ACC112 (cell line): ENCODE results near the gene ANKRD63.

Experiments used
- H2AFZ ChIP-seq: fragments of 200-600 bp; sonication (generic); one replicate; pipeline ENCODE4 v1.6.0; 2017; ENCODE audit warnings: antibody characterized with exemption, low read length; ENCODE audit not compliant: unreplicated experiment
- H3K27ac ChIP-seq: fragments of 200-600 bp; sonication (generic); 2 replicates; pipeline ENCODE4 v1.5.1; 2014; ENCODE audit warnings: low read depth, mild to moderate bottlenecking, antibody characterized with exemption, low read length, moderate library complexity
- H3K27me3 ChIP-seq: fragments of 200-600 bp; sonication (generic); 2 replicates; pipeline ENCODE4 v1.6.1; 2014; ENCODE audit warnings: mild to moderate bottlenecking, antibody characterized with exemption, low read length, moderate library complexity, mixed read lengths; ENCODE audit not compliant: insufficient read depth
- H3K36me3 ChIP-seq: fragments of 200-600 bp; sonication (generic); 2 replicates; pipeline ENCODE4 v1.6.1; 2016; ENCODE audit warnings: mild to moderate bottlenecking, antibody characterized with exemption, low read length, moderate library complexity, mixed read lengths; ENCODE audit not compliant: insufficient read depth
- H3K4me1 ChIP-seq: fragments of 200-600 bp; sonication (generic); one replicate; pipeline ENCODE4 v1.6.1; 2016; ENCODE audit warnings: low read length, mixed read lengths; ENCODE audit not compliant: insufficient read depth, unreplicated experiment, control insufficient read depth
- H3K4me3 ChIP-seq: fragments of 200-600 bp; sonication (generic); 2 replicates; pipeline ENCODE4 v1.5.1; 2014; ENCODE audit warnings: mild to moderate bottlenecking, low read depth, low read length
- H3K79me2 ChIP-seq: fragments of 200-600 bp; sonication (generic); one replicate; pipeline ENCODE4 v1.6.0; 2016; ENCODE audit warnings: low read length; ENCODE audit not compliant: control insufficient read depth, unreplicated experiment, insufficient read depth

Gene ANKRD63

DNA sequence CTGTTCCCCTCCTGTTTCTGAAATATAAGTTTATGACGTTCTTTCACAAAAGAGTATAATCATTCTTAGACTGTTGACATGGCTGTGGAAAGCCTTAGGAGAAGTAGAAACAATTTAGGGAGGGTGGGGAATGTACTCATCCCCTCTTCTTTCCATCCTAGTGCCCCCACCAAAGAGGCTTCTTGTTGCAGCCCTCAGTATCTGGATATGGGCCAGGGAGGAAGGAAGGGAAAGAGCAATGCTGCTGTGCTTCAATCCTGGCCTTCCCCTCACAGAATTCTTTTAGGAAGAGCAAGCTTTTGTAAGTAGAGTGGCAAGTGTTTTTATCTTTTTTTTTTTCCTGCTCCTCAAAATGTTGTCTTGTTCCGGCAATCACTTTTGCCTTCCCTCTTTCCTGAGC, 42.3 kb upstream of the ANKRD63 start:
- Histone ChIP-seq H3K27me3 (no peaks in the 10 kb centered on the region), H3K79me2 (peaks cover 21% of the 10 kb centered on the region), H3K27ac (no peak overlapping the region), H3K4me1 (peaks cover 45% of the 10 kb centered on the region), H3K36me3 (0 out of 2 replicates have a peak, but pooled peaks cover 6% of the 10 kb centered on the region), H3K4me3 (peak overlapping the region; percentile 88), H2AFZ (no peak overlapping the region)

- H3K27me3 ChIP-seq = no peaks in the 10 kb centered on the region
- peak overlapping the region; percentile 82 for H2AFZ ChIP-seq
- H3K36me3 ChIP-seq = 0 out of 2 replicates have a peak, but pooled peaks cover 6% of the 10 kb centered on the region
- H3K4me1 ChIP-seq = peaks cover 40% of the 10 kb centered on the region
- H3K4me3 ChIP-seq = peak overlapping the region; percentile 88
- H3K79me2 ChIP-seq = peaks cover 21% of the 10 kb centered on the region
- no peak overlapping the region for H3K27ac ChIP-seq
Measured at GRCh38 chr15:40323953-40324937, 41.4 kb upstream of the ANKRD63 start.

DNA sequence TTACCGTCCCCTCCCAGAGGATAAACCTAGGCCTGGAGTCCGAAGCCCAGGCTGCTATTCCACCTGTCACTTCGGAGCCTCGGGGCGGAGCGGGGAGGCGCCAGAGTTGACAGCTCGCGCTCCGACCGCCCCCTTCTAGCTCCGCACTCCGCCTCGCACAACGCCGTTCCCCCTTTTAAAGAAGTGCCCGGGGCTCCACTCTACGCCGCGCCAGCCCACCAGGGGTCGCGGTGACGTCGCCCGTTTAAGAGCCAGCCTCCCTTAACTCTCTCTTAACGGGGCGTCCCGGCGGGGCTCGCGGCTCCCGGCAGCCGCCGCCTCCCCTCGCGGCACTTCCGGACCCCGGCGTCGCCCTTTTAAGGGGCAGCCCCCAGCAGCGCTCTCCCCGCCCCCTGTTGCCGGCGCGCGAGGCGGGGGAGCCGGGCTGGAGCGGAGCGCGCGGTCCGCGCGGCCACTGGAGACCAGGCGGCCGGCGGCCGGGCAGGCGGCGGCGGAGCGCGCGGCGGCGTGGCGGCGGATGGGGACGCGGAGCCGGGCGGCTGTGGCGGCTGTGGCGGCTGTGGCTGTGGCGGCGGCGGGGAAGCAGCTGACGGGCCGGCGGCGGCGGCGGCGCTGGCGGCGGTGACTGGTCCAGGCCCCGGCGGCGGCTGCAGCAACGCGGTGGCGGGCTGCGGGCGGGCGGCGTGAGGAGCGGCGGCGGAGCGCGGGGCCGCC, 40.5 kb upstream of the ANKRD63 start, which contains the start of gene INAFM2:
Gene INAFM2, plus strand, starts transcription at position 454 of the 714 bp plus-strand sequence. CDS start 364 bp downstream, outside the sequence.
- H3K27ac ChIP-seq = no peak within 1 kb of the TSS
- no peaks in the 10 kb centered on the region for H3K27me3 ChIP-seq
- H3K4me1 ChIP-seq = peaks cover 34% of the 10 kb centered on the region
- 0 out of 2 replicates have a peak, but pooled peaks cover 6% of the 10 kb centered on the region for H3K36me3 ChIP-seq
- peaks cover 21% of the 10 kb centered on the region for H3K79me2 ChIP-seq
- peak within 1 kb of the TSS; percentile 88 for H3K4me3 ChIP-seq
- peak within 1 kb of the TSS; percentile 82 for H2AFZ ChIP-seq

DNA sequence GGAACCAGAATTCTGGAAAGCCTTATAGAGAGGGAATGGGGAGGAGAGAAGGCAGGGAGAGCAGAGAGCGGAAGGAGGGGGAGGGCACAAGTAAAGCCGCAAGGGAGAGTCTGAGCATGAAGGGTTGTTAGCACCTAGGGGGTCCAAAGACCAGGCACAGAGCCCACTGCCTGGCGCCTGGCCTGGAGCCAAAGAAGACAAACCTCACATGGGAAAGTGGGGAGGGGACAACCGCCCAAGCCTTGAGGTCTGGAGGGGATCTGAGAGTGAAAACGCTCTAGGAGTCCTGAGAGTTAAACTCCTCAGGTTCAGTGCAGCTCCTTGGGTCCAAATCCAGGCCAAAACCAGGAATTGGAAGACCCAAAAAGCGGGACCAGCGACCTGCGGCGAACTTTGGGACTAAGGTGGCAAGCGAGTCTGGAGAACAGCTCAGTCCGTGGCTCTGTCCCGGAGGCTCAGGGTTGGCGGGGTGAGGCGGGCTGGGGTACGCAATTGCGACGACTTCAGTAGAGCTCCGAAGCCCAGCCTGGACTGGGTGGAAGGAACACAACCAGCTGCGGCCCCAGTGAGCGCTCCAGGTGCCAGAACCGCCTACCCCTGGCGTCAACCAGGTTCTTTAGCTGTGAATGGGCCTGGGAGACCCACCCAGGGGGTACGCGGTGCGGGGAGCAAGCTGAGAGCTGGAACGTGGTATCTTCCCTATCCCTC, 39.8 kb upstream of the ANKRD63 start:
- Histone ChIP-seq H3K4me1 (peaks cover 27% of the 10 kb centered on the region), H3K36me3 (0 out of 2 replicates have a peak, but pooled peaks cover 6% of the 10 kb centered on the region), H3K4me3 (peak overlapping the region; percentile 70), H2AFZ (no peak overlapping the region), H3K27me3 (no peaks in the 10 kb centered on the region), H3K79me2 (peaks cover 21% of the 10 kb centered on the region), H3K27ac (no peak overlapping the region)

- Histone ChIP-seq H3K79me2 (peaks cover 21% of the 10 kb centered on the region), H3K4me1 (peaks cover 18% of the 10 kb centered on the region), H3K4me3 (no peak overlapping the region), H3K36me3 (no peaks in the 10 kb centered on the region), H3K27ac (no peak overlapping the region), H2AFZ (no peak overlapping the region), H3K27me3 (no peaks in the 10 kb centered on the region)
Measured at GRCh38 chr15:40320931-40321371, 38.1 kb upstream of the ANKRD63 start.

GRCh38 chr15:40320409-40320808, 37.5 kb upstream of the ANKRD63 start:
- H3K79me2 ChIP-seq = peaks cover 16% of the 10 kb centered on the region
- H3K27me3 ChIP-seq = no peaks in the 10 kb centered on the region
- H2AFZ ChIP-seq = no peak overlapping the region
- H3K36me3 ChIP-seq = no peaks in the 10 kb centered on the region
- no peak overlapping the region for H3K27ac ChIP-seq
- H3K4me1 ChIP-seq = peaks cover 14% of the 10 kb centered on the region
- H3K4me3 ChIP-seq = no peak overlapping the region

- H2AFZ ChIP-seq = no peak overlapping the region
- H3K27ac ChIP-seq = no peak overlapping the region
- H3K27me3 ChIP-seq = no peaks in the 10 kb centered on the region
- peaks cover 23% of the 10 kb centered on the region for H3K4me1 ChIP-seq
- H3K36me3 ChIP-seq = no peaks in the 10 kb centered on the region
- H3K79me2 ChIP-seq = no peaks in the 10 kb centered on the region
- no peak overlapping the region for H3K4me3 ChIP-seq
Measured at GRCh38 chr15:40317580-40317979, 34.7 kb upstream of the ANKRD63 start.

- Histone ChIP-seq H2AFZ (no peak overlapping the region), H3K79me2 (no peaks in the 10 kb centered on the region), H3K27ac (no peak overlapping the region), H3K36me3 (no peaks in the 10 kb centered on the region), H3K4me1 (peaks cover 22% of the 10 kb centered on the region), H3K27me3 (no peaks in the 10 kb centered on the region), H3K4me3 (no peak overlapping the region)
Measured at GRCh38 chr15:40316931-40317330, 34.1 kb upstream of the ANKRD63 start.

DNA sequence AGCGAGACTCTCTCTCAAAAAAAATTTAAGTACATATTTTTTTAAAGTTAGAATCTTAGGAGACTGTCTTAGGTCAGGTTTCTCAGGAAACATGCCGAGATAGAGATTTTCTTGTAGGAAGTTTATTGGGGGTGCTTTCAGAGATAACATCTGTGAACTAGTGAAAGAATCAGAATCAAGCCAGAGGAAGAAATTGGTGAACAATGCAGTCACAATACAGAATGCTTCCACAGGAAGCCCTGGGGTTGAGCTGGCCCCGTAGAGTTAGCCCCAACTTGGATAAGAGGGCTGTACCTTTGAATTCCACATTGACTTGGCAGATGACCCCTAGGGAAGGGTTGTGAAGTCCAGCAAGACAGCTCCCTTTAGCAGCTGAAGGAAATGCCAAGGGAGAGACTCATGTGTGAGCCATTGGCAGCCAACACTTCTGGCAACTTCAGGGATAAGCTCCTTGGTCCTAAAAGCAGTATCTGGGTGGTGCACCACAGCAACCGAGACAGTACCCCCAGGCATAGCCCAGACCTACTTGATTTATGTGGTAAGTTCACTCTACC, 31.9 kb upstream of the ANKRD63 start:
- Histone ChIP-seq H3K27ac (no peak overlapping the region), H3K27me3 (no peaks in the 10 kb centered on the region; the same call in 1 of the 2 replicates)

More for the DNA sequence above, 31.9 kb upstream of the ANKRD63 start:
- Histone ChIP-seq H3K4me3 (no peak overlapping the region), H2AFZ (no peak overlapping the region), H3K79me2 (no peaks in the 10 kb centered on the region), H3K36me3 (no peaks in the 10 kb centered on the region), H3K4me1 (peaks cover 22% of the 10 kb centered on the region)
